Pons (tissue), 1 donor: ENCODE measurements around the gene ZC3H13.
"Not testable (repeated sequence)": the region's sequence is repeated elsewhere in the genome, so short reads cannot be mapped to it uniquely, and the experiment has no call there.

Experiments
- DNase-seq: peaks from one replicate; pipeline ENCODE4 v3.0.0-alpha.2; 2016; ENCODE audit warnings: low spot score

ZC3H13 gene

GRCh38 chr13:46010148-46010547, 42.4 kb downstream of the ZC3H13 start:
- peak; percentile 32 for DNase-seq

- DNase-seq, result no peak
Measured at GRCh38 chr13:46008631-46009030, 43.9 kb downstream of the ZC3H13 start.

GRCh38 chr13:46006688-46007452, 45.7 kb downstream of the ZC3H13 start:
- no peak for DNase-seq

- no peak for DNase-seq
Measured at GRCh38 chr13:46004491-46004890, 48.1 kb downstream of the ZC3H13 start.

GRCh38 chr13:45996631-45997030, 55.9 kb downstream of the ZC3H13 start:
- DNase-seq, result no peak

GRCh38 chr13:45995245-45995644, 57.3 kb downstream of the ZC3H13 start:
- DNase-seq, result no peak

GRCh38 chr13:45994752-45995151, 57.8 kb downstream of the ZC3H13 start:
- DNase-seq, result no peak

- no peak for DNase-seq
Measured at GRCh38 chr13:45989607-45990006, 62.9 kb downstream of the ZC3H13 start.

- not testable (repeated sequence) for DNase-seq
Measured at GRCh38 chr13:45981127-45981526, 71.4 kb downstream of the ZC3H13 start.

GRCh38 chr13:45975337-45975736, 77.2 kb downstream of the ZC3H13 start:
- no peak for DNase-seq

GRCh38 chr13:45974500-45974899, 78.0 kb downstream of the ZC3H13 start:
- no peak for DNase-seq

- DNase-seq, result no peak
Measured at GRCh38 chr13:45967589-45967988, 85.0 kb downstream of the ZC3H13 start.

- no peak for DNase-seq
Measured at GRCh38 chr13:45966715-45967114, 85.8 kb downstream of the ZC3H13 start.

- DNase-seq, result no peak
Measured at GRCh38 chr13:45961468-45961867, 91.1 kb downstream of the ZC3H13 start.

- DNase-seq, result no peak
Measured at GRCh38 chr13:45954836-45955800, 97.4 kb downstream of the ZC3H13 start.

GRCh38 chr13:45953082-45953481, 99.5 kb downstream of the ZC3H13 start:
- DNase-seq, result no peak

- DNase-seq, result no peak
Measured at GRCh38 chr13:45951724-45952123, 100.8 kb downstream of the ZC3H13 start.

GRCh38 chr13:45951166-45951565, 101.4 kb downstream of the ZC3H13 start:
- no peak for DNase-seq

GRCh38 chr13:45950386-45951000, 102.1 kb downstream of the ZC3H13 start:
- peak; percentile 63 for DNase-seq

- no peak for DNase-seq
Measured at GRCh38 chr13:45949161-45949560, 103.4 kb downstream of the ZC3H13 start.

GRCh38 chr13:45943965-45944364, 108.6 kb downstream of the ZC3H13 start:
- DNase-seq, result no peak

GRCh38 chr13:45943120-45943519, 109.4 kb downstream of the ZC3H13 start:
- DNase-seq, result no peak

- DNase-seq, result no peak
Measured at GRCh38 chr13:45941261-45941660, 111.3 kb downstream of the ZC3H13 start.
